SKM-1 treated with dmso at 0.1 percent for 144 hours (cell line): ENCODE results near the gene CACNA1A.
A peak's percentile ranks its signal among the peaks of the same experiment; 100 is the strongest.
"Not testable (repeated sequence)": the region's sequence is repeated elsewhere in the genome, so short reads cannot be mapped to it uniquely, and the experiment has no call there.

ENCODE experiments used
- DNase-seq: peaks from one replicate; lab custom pipeline; 2025; ENCODE audit not compliant: unreplicated experiment; lab: John Stamatoyannopoulos, UW

Gene CACNA1A

GRCh38 chr19:13282486-13283065 lies 223.7 kb downstream of the CACNA1A start:
- no peak for DNase-seq

- DNase-seq, result no peak
These were observed 224.6 kb downstream of the CACNA1A start for GRCh38 chr19:13281567-13282291.

- peak; percentile 80 for DNase-seq
These were observed 229.0 kb downstream of the CACNA1A start for GRCh38 chr19:13277104-13277809.

GRCh38 chr19:13275016-13275722 lies 231.1 kb downstream of the CACNA1A start:
- DNase-seq, result no peak

- no peak for DNase-seq
These were observed 235.7 kb downstream of the CACNA1A start for GRCh38 chr19:13270514-13271105.

GRCh38 chr19:13269348-13269747 lies 236.9 kb downstream of the CACNA1A start:
- no peak for DNase-seq

- no peak for DNase-seq
These were observed 238.4 kb downstream of the CACNA1A start for GRCh38 chr19:13267889-13268288.

GRCh38 chr19:13267131-13267530 lies 239.1 kb downstream of the CACNA1A start:
- no peak for DNase-seq

GRCh38 chr19:13262450-13262849 lies 243.8 kb downstream of the CACNA1A start:
- peak; percentile 48 for DNase-seq

- peak; percentile 29 for DNase-seq
These were observed 245.2 kb downstream of the CACNA1A start for GRCh38 chr19:13260883-13261653.

- DNase-seq, result no peak
These were observed 249.4 kb downstream of the CACNA1A start for GRCh38 chr19:13256918-13257317.

GRCh38 chr19:13256398-13256797 lies 249.9 kb downstream of the CACNA1A start:
- DNase-seq, result not testable (repeated sequence)

- DNase-seq, result no peak
These were observed 250.6 kb downstream of the CACNA1A start for GRCh38 chr19:13255719-13256059.

- no peak for DNase-seq
These were observed 251.1 kb downstream of the CACNA1A start for GRCh38 chr19:13255041-13255718.

- no peak for DNase-seq
These were observed 253.5 kb downstream of the CACNA1A start for GRCh38 chr19:13252569-13253335.

- DNase-seq, result no peak
These were observed 261.4 kb downstream of the CACNA1A start for GRCh38 chr19:13244920-13245319.

GRCh38 chr19:13241231-13242104 lies 264.8 kb downstream of the CACNA1A start:
- DNase-seq, result no peak

- no peak for DNase-seq
These were observed 265.8 kb downstream of the CACNA1A start for GRCh38 chr19:13240312-13241022.
